GM20431 (cell line): ENCODE data around the gene DHX35.

ENCODE experiments used
- in situ Hi-C: fragments of 300-500 bp; cut with MseI, MboI; formaldehyde crosslinking; loops from one replicate; pipeline ENCODE4 v1.15.0; 2020; ENCODE audit warnings: low sequenced_read_pairs; ENCODE audit not compliant: unreplicated experiment

DHX35 gene

DNA sequence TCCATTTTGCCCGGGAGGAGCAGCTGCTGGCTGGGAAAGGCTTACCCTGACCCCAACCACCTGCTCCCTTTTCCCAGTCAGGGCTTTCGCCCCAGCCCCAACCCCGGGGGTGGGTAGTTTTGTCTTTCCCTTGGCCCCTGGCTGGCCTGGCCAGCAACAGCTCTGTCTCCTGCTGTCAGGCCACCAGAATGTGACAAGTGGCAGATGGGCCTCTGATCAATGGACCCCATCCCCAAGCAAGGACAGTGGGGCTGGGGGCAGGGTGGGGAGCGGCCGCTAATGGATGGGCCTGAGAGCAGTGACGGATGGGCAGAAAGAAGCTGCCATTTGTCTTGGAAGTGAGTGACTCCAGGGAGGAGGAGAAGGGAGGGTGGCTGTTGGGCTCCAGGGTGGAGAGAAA is 121.6 kb downstream of the DHX35 start:
- in situ Hi-C loops = no loop called here

DNA sequence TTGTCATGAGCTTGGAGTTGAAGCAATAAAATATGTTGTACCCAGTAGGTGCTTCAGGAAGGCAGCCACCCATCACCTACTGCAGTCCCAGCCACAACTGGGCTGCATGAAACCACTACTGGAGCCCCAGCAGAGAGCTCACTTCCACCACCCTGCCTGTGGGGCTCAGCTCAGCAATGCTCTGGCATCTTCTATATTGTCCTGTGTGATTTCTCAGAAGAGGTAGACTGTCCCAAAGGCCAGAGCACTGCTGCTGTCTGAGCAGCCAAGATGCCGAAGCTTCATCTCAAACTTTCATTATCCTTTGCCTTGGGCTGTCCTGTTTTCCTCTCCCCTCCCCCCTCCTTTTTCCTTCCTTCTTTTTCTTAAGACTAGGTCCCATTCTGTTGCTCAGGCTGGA is 126.9 kb downstream of the DHX35 start:
- in situ Hi-C loops = no loop called here
